Measurements from ENCODE around the gene MYLK. TPM values are rescaled to one million over a fixed set of nuclear protein-coding genes. Genes with fewer than 3 reads are reported as not detected.
"Not testable (repeated sequence)": the region's sequence is repeated elsewhere in the genome, so short reads cannot be mapped to it uniquely, and the experiment has no call there.

MYLK gene
- total and polyA plus RNA-seq, 5 donors from 2014 or later = 0.07 to 2.9 (median 0.20) TPM; not detected in 1

- Histone ChIP-seq H3K27ac (ENCODE audit: insufficient read depth, low read length, poor library complexity, severe bottlenecking) (no peak overlapping the region), H3K36me3 (ENCODE audit: control insufficient read depth, insufficient read depth, low read length) (no peaks in the 10 kb centered on the region), H3K9me3 (ENCODE audit: control insufficient read depth in 2 of 2, low read length in 2 of 2) (no peaks in the 10 kb centered on the region), H3K4me3 (ENCODE audit: low read depth, low read length) (no peak overlapping the region), H3K27me3 (ENCODE audit: control insufficient read depth, insufficient read depth, low read length) (no peaks in the 10 kb centered on the region), H3K4me1 (ENCODE audit: control insufficient read depth, insufficient read depth, low read length, poor library complexity, severe bottlenecking) (no peaks in the 10 kb centered on the region)
- ATAC-seq (ENCODE audit: low read depth in 2 of 2) (no peak), DNase-seq (no peak)
- Mint-ChIP-seq H3K9me3 (no peaks in the 10 kb centered on the region), H3K27ac (no peak overlapping the region), H3K36me3 (no peaks in the 10 kb centered on the region), H3K4me3 (no peak overlapping the region), H3K4me1 (no peaks in the 10 kb centered on the region), H3K27me3 (peaks cover 24% of the 10 kb centered on the region)
Measured at GRCh38 chr3:123720638-123721037, 163.5 kb downstream of the MYLK start.

GRCh38 chr3:123719862-123720453 lies 164.2 kb downstream of the MYLK start:
- ATAC-seq (ENCODE audit: low read depth in 2 of 2) (no peak), DNase-seq (no peak)
- Mint-ChIP-seq H3K9me3 (no peaks in the 10 kb centered on the region), H3K27ac (no peak overlapping the region), H3K4me1 (no peaks in the 10 kb centered on the region), H3K4me3 (no peak overlapping the region), H3K27me3 (peaks cover 24% of the 10 kb centered on the region), H3K36me3 (no peaks in the 10 kb centered on the region)
- H3K27ac ChIP-seq (ENCODE audit: insufficient read depth, low read length, poor library complexity, severe bottlenecking) = no peak overlapping the region
- no peaks in the 10 kb centered on the region for H3K9me3 ChIP-seq (ENCODE audit: control insufficient read depth in 2 of 2, low read length in 2 of 2)
- H3K27me3 ChIP-seq (ENCODE audit: control insufficient read depth, insufficient read depth, low read length) = no peaks in the 10 kb centered on the region
- H3K4me1 ChIP-seq (ENCODE audit: control insufficient read depth, insufficient read depth, low read length, poor library complexity, severe bottlenecking) = no peaks in the 10 kb centered on the region
- H3K36me3 ChIP-seq (ENCODE audit: control insufficient read depth, insufficient read depth, low read length) = no peaks in the 10 kb centered on the region
- no peak overlapping the region for H3K4me3 ChIP-seq (ENCODE audit: low read depth, low read length)

- DNase-seq (peak in 2 of 3 donors; percentile 11 to 35), ATAC-seq (ENCODE audit: low read depth in 2 of 2) (peak in 1 of 2 donors; percentile 48)
- H3K4me3 ChIP-seq (ENCODE audit: low read depth, low read length); H3K36me3 Mint-ChIP-seq; H3K27ac ChIP-seq (ENCODE audit: insufficient read depth, low read length, poor library complexity, severe bottlenecking); H3K9me3 Mint-ChIP-seq; H3K4me3 Mint-ChIP-seq; H3K9me3 ChIP-seq (ENCODE audit: control insufficient read depth in 2 of 2, low read length in 2 of 2); H3K27me3 ChIP-seq (ENCODE audit: control insufficient read depth, insufficient read depth, low read length); H3K4me1 Mint-ChIP-seq; H3K27ac Mint-ChIP-seq; H3K4me1 ChIP-seq (ENCODE audit: control insufficient read depth, insufficient read depth, low read length, poor library complexity, severe bottlenecking); H3K36me3 ChIP-seq (ENCODE audit: control insufficient read depth, insufficient read depth, low read length): not testable (repeated sequence)
- H3K27me3 Mint-ChIP-seq = peaks cover 20% of the 10 kb centered on the region
Measured at GRCh38 chr3:123719061-123719756, 164.9 kb downstream of the MYLK start.

- Histone ChIP-seq H3K4me1 (ENCODE audit: control insufficient read depth, insufficient read depth, low read length, poor library complexity, severe bottlenecking) (no peaks in the 10 kb centered on the region), H3K4me3 (ENCODE audit: low read depth, low read length) (no peak overlapping the region), H3K27me3 (ENCODE audit: control insufficient read depth, insufficient read depth, low read length) (peaks cover 1% of the 10 kb centered on the region), H3K27ac (ENCODE audit: insufficient read depth, low read length, poor library complexity, severe bottlenecking) (no peak overlapping the region), H3K9me3 (ENCODE audit: control insufficient read depth in 2 of 2, low read length in 2 of 2) (no peaks in the 10 kb centered on the region), H3K36me3 (ENCODE audit: control insufficient read depth, insufficient read depth, low read length) (no peaks in the 10 kb centered on the region)
- peaks cover 13% of the 10 kb centered on the region for H3K27me3 Mint-ChIP-seq
- no peak overlapping the region for H3K4me3 Mint-ChIP-seq
- no peaks in the 10 kb centered on the region for H3K4me1 Mint-ChIP-seq
- H3K9me3 Mint-ChIP-seq = no peaks in the 10 kb centered on the region
- peak overlapping the region in 1 of 3 donors; percentile 82 for H3K27ac Mint-ChIP-seq
- ATAC-seq (ENCODE audit: low read depth in 2 of 2) (no peak), DNase-seq (no peak)
- H3K36me3 Mint-ChIP-seq = no peaks in the 10 kb centered on the region
Measured at GRCh38 chr3:123718108-123718507, 166.0 kb downstream of the MYLK start.

GRCh38 chr3:123717451-123717850 lies 166.7 kb downstream of the MYLK start:
- H3K4me3 Mint-ChIP-seq; H3K9me3 ChIP-seq (ENCODE audit: control insufficient read depth in 2 of 2, low read length in 2 of 2); ATAC-seq (ENCODE audit: low read depth in 2 of 2); H3K27me3 ChIP-seq (ENCODE audit: control insufficient read depth, insufficient read depth, low read length); H3K36me3 Mint-ChIP-seq; DNase-seq; H3K27ac ChIP-seq (ENCODE audit: insufficient read depth, low read length, poor library complexity, severe bottlenecking); H3K4me3 ChIP-seq (ENCODE audit: low read depth, low read length); H3K4me1 ChIP-seq (ENCODE audit: control insufficient read depth, insufficient read depth, low read length, poor library complexity, severe bottlenecking); H3K4me1 Mint-ChIP-seq; H3K9me3 Mint-ChIP-seq; H3K36me3 ChIP-seq (ENCODE audit: control insufficient read depth, insufficient read depth, low read length); H3K27ac Mint-ChIP-seq: not testable (repeated sequence)
- H3K27me3 Mint-ChIP-seq = peaks cover 11% of the 10 kb centered on the region

GRCh38 chr3:123716411-123716810 lies 167.7 kb downstream of the MYLK start:
- Histone ChIP-seq H3K36me3 (ENCODE audit: control insufficient read depth, insufficient read depth, low read length) (no peaks in the 10 kb centered on the region), H3K9me3 (ENCODE audit: control insufficient read depth in 2 of 2, low read length in 2 of 2) (no peaks in the 10 kb centered on the region), H3K4me1 (ENCODE audit: control insufficient read depth, insufficient read depth, low read length, poor library complexity, severe bottlenecking) (no peaks in the 10 kb centered on the region), H3K27me3 (ENCODE audit: control insufficient read depth, insufficient read depth, low read length) (peaks cover 1% of the 10 kb centered on the region), H3K27ac (ENCODE audit: insufficient read depth, low read length, poor library complexity, severe bottlenecking) (no peak overlapping the region), H3K4me3 (ENCODE audit: low read depth, low read length) (no peak overlapping the region)
- Mint-ChIP-seq H3K36me3 (no peaks in the 10 kb centered on the region), H3K4me3 (no peak overlapping the region), H3K9me3 (no peaks in the 10 kb centered on the region), H3K4me1 (no peaks in the 10 kb centered on the region), H3K27me3 (peaks cover 5% of the 10 kb centered on the region), H3K27ac (no peak overlapping the region)
- no peak for DNase-seq
- ATAC-seq (ENCODE audit: low read depth in 2 of 2) = no peak

- no peak overlapping the region for H3K27ac Mint-ChIP-seq
- no peaks in the 10 kb centered on the region for H3K4me1 Mint-ChIP-seq
Measured at GRCh38 chr3:123713211-123713610, 170.9 kb downstream of the MYLK start.

More at GRCh38 chr3:123713211-123713610, 170.9 kb downstream of the MYLK start:
- Mint-ChIP-seq H3K4me3 (no peak overlapping the region), H3K9me3 (no peaks in the 10 kb centered on the region), H3K36me3 (no peaks in the 10 kb centered on the region), H3K27me3 (no peaks in the 10 kb centered on the region)
- no peak for DNase-seq
- Histone ChIP-seq H3K9me3 (ENCODE audit: control insufficient read depth in 2 of 2, low read length in 2 of 2) (no peaks in the 10 kb centered on the region), H3K36me3 (ENCODE audit: control insufficient read depth, insufficient read depth, low read length) (no peaks in the 10 kb centered on the region), H3K4me3 (ENCODE audit: low read depth, low read length) (no peak overlapping the region), H3K27me3 (ENCODE audit: control insufficient read depth, insufficient read depth, low read length) (peaks cover 1% of the 10 kb centered on the region), H3K4me1 (ENCODE audit: control insufficient read depth, insufficient read depth, low read length, poor library complexity, severe bottlenecking) (no peaks in the 10 kb centered on the region), H3K27ac (ENCODE audit: insufficient read depth, low read length, poor library complexity, severe bottlenecking) (no peak overlapping the region)
- ATAC-seq (ENCODE audit: low read depth in 2 of 2) = no peak
